Pancreas (tissue), 10 donors: ENCODE data around the gene METTL21C. TPM values are rescaled to one million over a fixed set of nuclear protein-coding genes. Genes with fewer than 3 reads are reported as not detected.

Source experiments
- ATAC-seq, 4 donors: fragments of 200-7000 bp; cut with Tn5 transposase; one replicate each; pipeline versions ENCODE4 v1.8.0 to v1.9.1; 2020; ENCODE audit warnings: mild to moderate bottlenecking in 4 of 4, moderate library complexity in 4 of 4
- DNase-seq, 6 donors: peaks; one replicate each; pipeline ENCODE4 v3.0.0-alpha.2; 2020
- FAIRE-seq: peaks from 2 replicates; lab custom pipeline; 2012; peaks lifted over from hg19 to GRCh38; lab: Jason Lieb, UNC
- H3K27ac ChIP-seq, 4 donors: fragments of 200-600 bp; sonication (generic); 1 replicate in 3 of 4; 2 replicates in 1 of 4; pipeline versions ENCODE4 v1.5.0 to v1.8.0; 2020
- H3K27me3 ChIP-seq, 4 donors: fragments of 200-600 bp; one replicate each; pipeline ENCODE4 v1.8.0; 2021
- H3K36me3 ChIP-seq, 3 donors: fragments of 200-600 bp; sonication (generic) in 1 of 3; one replicate each; pipeline versions ENCODE4 v1.5.0 to v1.8.0; 2020 to 2021
- H3K4me1 ChIP-seq, 3 donors: fragments of 200-600 bp; one replicate each; pipeline ENCODE4 v1.8.0; 2021
- H3K4me3 ChIP-seq, 4 donors: fragments of 200-600 bp; sonication (generic) in 2 of 4; one replicate each; pipeline versions ENCODE4 v1.5.0 to v1.8.0; 2020 to 2021
- H3K9me3 ChIP-seq, 4 donors: fragments of 200-600 bp; one replicate each; pipeline ENCODE4 v1.8.0; 2021
- WGBS, 2 donors: extraction: QIAGEN DNeasy Blood & Tissue Kit; methylation state at CpG; one replicate each; pipeline ENCODE4 v1.1.7; 2013; 5-methylcytosine and 5-hydroxymethylcytosine counted together
- intact Hi-C, 3 donors: fragments of 100-400 bp; cut with DNase I; formaldehyde crosslinking; loops; one replicate each; pipeline versions ENCODE4 v1.11.1 to v1.14.2; 2022
- polyA plus RNA-seq, 2 donors: library from polyadenylated mRNA; stranded (reverse); fragments of 200-250 nt; gene quantifications; one replicate each; pipeline ENCODE4 v1.2.3, GENCODE V29; 2013
- total RNA-seq, 6 donors: library from RNA; stranded (reverse); fragmentation: NEBNext Ultra II Directional in 4 of 6; extraction: Animal tissue kit (Norgen Biotek cat#: 25700) in 4 of 6; gene quantifications; one replicate each; pipeline versions ENCODE4 v1.2.1 to v1.2.4, GENCODE V29; 2021 to 2023
- TF ChIP-seq, protein P1 (sequence below), 4 donors: fragments of 200-600 bp; sonication (generic) in 3 of 4; IDR thresholded peaks; one replicate each; pipeline versions ENCODE4 v1.5.0 to v1.8.0; 2021; ENCODE audit warnings: antibody characterized with exemption in 4 of 4
- donor health status: healthy with polysubstance abuse.
- donor health status: DM: no; HTN: no; CAD: no; lungs with moderate emphysema.
- donor health status: DM: no; HTN: no; CAD: no.
- donor health status: control.
- donor health status: control.
- donor health status: Bipolar disorder and iron deficiency.
- donor health status: DM: yes; HTN: yes; CAD: no.
- donor health status: DM: no; HTN: no; CAD: no.
- donor health status: DM: no; HTN: no; CAD: no.
- donor health status: DM: yes; HTN: yes; CAD: no.

Gene METTL21C
- total and polyA plus RNA-seq, 8 donors = not detected

DNA sequence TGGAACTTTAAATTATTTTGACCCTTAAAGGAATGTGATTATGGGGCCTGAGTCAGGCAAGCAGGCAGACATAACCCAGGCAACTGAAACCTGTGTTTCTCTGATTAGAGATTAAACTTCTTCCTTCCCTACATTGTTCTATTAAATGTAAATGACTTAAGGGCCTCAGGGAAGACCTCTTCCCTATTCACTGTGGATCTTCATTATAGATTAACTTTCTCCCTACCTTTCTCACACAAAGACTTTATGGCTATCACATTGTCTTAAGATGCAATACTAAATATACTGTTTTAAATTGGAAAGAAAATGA, 8.8 kb upstream of the METTL21C start:
- Histone ChIP-seq H3K9me3 (no peaks in the 10 kb centered on the region), H3K36me3 (no peaks in the 10 kb centered on the region), H3K27ac (no peak overlapping the region), H3K4me1 (no peaks in the 10 kb centered on the region), H3K4me3 (no peak overlapping the region), H3K27me3 (no peaks in the 10 kb centered on the region)
- no peak for ATAC-seq
- no peak for DNase-seq
- intact Hi-C loops = no loop called here
- no peak for FAIRE-seq
- TF ChIP-seq, protein P1, sequence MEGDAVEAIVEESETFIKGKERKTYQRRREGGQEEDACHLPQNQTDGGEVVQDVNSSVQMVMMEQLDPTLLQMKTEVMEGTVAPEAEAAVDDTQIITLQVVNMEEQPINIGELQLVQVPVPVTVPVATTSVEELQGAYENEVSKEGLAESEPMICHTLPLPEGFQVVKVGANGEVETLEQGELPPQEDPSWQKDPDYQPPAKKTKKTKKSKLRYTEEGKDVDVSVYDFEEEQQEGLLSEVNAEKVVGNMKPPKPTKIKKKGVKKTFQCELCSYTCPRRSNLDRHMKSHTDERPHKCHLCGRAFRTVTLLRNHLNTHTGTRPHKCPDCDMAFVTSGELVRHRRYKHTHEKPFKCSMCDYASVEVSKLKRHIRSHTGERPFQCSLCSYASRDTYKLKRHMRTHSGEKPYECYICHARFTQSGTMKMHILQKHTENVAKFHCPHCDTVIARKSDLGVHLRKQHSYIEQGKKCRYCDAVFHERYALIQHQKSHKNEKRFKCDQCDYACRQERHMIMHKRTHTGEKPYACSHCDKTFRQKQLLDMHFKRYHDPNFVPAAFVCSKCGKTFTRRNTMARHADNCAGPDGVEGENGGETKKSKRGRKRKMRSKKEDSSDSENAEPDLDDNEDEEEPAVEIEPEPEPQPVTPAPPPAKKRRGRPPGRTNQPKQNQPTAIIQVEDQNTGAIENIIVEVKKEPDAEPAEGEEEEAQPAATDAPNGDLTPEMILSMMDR (IDR thresholded peaks at IDR 0.05) = no peak

DNA sequence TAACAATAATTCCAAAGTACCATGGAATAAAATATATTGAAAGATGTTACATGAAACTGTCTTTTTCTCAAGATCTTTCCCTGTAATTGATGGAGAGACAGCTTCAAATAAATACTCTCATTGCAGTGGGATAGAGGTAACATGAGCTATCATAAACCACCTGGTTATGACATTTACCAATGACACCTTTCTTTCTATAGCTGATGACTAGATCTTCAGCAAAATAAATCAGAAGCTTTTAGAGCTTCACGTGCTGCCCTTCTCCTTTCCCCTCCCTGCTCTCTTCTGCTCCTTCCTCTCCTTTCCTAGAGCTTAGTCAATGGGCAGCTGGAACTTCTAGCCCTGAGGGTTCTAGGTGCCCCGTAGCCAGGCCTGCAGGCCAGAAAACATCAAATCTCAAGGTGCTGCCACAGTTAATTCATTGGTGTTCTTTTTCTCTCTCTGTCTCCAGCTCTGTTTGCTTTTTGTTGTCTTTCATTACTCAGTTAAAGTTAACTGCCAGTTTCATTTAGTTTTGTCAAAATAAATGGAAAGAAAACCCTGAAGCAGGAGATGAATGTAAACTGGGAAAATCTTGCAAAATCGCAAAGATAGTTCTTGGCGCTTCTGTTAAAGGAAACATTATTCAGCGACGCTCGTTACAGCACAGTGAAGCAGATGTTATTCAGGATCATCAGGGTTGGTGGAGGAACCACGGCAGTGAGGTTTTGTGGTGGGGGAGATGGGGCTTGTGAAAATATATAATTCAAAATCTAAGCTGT, 8.3 kb upstream of the METTL21C start:
- intact Hi-C loops = no loop called here
- TF ChIP-seq, protein P1 (IDR thresholded peaks at IDR 0.05) = no peak
- no peak for ATAC-seq
- WGBS, 2 donors = 66 to 71% methylated on average over 8 of the region's 8 CpGs
- Histone ChIP-seq H3K27me3 (no peaks in the 10 kb centered on the region), H3K27ac (no peak overlapping the region), H3K4me1 (no peaks in the 10 kb centered on the region), H3K4me3 (no peak overlapping the region), H3K36me3 (no peaks in the 10 kb centered on the region), H3K9me3 (no peaks in the 10 kb centered on the region)
- no peak for FAIRE-seq
- DNase-seq = no peak

DNA sequence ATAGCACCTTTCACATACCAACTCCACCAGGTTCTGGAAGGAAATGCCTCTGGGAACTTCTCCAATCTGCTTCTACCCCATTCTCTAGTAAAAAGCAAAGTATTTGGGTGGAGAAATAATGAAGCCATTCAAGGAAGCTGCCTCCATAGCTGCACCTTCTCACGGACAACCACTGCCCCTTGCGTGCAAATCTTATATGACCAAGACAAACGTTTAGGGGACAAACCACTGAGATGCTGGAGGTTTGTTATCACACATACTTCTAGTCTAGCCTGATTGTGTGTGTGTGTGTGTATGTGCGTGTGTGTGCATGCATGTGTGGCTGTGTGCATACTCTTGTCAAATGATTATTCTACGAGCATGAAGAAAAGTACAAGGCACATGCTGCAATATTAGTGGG, 6.5 kb upstream of the METTL21C start:
- intact Hi-C loops = no loop called here
- H3K9me3 ChIP-seq = no peaks in the 10 kb centered on the region
- H3K36me3 ChIP-seq = no peaks in the 10 kb centered on the region
- ATAC-seq (no peak), DNase-seq (no peak), FAIRE-seq (no peak)
- no peaks in the 10 kb centered on the region for H3K27me3 ChIP-seq
- WGBS, 2 donors = 71 to 79% methylated on average over 5 of the region's 5 CpGs
- no peak overlapping the region for H3K4me3 ChIP-seq
- TF ChIP-seq, protein P1 (IDR thresholded peaks at IDR 0.05) = no peak
- H3K4me1 ChIP-seq = no peaks in the 10 kb centered on the region
- no peak overlapping the region for H3K27ac ChIP-seq

GRCh38 chr13:102700088-102701031, 5.5 kb upstream of the METTL21C start:
- no peaks in the 10 kb centered on the region for H3K27me3 ChIP-seq
- WGBS, 2 donors = 60 to 66% methylated on average over 14 of the region's 14 CpGs
- ATAC-seq (no peak), DNase-seq (no peak), FAIRE-seq (no peak)
- no peak overlapping the region for H3K4me3 ChIP-seq
- H3K9me3 ChIP-seq = no peaks in the 10 kb centered on the region
- TF ChIP-seq, protein P1 (IDR thresholded peaks at IDR 0.05) = no peak
- H3K36me3 ChIP-seq = no peaks in the 10 kb centered on the region
- no peaks in the 10 kb centered on the region for H3K4me1 ChIP-seq
- intact Hi-C loops = no loop called here
- H3K27ac ChIP-seq = no peak overlapping the region
